HK-2 (cell line): ENCODE results near the gene TRIM3.
"Not testable (repeated sequence)": the region's sequence is repeated elsewhere in the genome, so short reads cannot be mapped to it uniquely, and the experiment has no call there.

Experiments used
- DNase-seq: peaks from one replicate; pipeline ENCODE4 v3.0.0-alpha.2; 2018; ENCODE audit not compliant: unreplicated experiment

The TRIM3 gene

DNA sequence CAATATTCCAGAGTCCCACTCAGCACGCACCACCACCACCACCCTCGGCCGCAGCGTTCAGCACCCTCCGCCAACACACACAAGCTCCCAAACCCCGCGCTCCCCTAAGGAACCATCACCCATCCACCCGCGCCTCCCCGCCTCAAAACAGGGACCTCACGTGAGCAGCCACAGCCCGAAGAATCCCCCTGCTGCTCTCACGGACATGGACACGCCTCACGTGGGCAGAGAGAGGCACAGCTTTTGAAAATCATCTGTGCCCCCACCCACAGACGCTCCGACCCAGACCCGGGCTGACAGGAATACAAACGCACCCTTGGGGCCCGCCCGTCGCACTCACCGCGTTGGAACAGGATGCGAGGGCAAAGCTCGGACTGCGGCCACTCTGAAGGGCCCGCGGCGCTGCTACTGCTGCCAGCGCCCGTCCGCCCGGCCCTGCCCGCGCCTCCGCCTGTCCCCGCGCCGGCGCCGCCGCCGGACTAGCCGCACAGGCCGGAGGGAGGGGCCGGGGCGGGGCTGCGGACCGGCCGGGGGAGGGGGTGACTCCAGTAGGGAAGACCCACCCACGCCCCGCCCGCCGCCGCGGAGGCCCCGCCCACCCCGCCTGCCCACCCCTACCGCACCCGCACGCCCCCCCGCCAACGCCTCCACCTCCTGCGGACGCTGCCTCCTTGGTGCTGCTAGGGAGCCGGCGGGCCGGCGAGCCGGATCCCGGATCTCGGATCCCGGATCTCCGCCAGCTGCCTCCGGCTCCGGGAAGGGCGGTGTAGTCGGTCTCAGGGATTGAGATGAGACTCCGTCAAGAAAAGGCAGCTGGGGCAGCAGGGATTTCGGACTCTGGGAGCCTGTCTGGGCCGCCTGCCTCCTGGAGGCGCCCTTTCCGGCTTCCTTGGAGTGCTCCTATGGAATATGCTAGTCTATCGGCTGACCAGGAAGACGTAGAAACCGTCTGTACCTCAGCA lies at the start of gene TRIM3:
TSS of gene TRIM3 (minus strand) at position 491 of the 962 bp plus-strand sequence. CDS start 8,246 bp downstream, outside the sequence.
- peak; percentile 85 for DNase-seq

DNA sequence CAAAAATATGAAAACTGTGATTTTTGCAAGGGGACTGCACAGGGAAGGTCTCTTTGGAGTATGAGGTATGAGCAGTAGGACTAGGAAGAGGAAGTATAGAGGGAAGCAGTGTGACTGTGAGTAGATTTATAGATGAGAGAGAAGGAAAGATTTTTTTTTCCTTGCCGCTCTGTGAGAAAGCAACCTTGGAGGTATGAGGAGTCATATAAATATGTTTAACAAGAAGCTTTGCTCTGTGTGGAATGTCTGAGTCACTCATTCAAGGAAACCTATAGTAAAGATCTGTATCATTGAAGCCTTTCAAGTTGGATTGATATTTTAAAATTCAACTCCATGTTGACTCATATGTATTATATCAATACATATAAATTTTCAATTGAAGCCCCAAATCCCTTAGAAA lies 49.5 kb upstream of the TRIM3 start:
- no peak for DNase-seq

DNA sequence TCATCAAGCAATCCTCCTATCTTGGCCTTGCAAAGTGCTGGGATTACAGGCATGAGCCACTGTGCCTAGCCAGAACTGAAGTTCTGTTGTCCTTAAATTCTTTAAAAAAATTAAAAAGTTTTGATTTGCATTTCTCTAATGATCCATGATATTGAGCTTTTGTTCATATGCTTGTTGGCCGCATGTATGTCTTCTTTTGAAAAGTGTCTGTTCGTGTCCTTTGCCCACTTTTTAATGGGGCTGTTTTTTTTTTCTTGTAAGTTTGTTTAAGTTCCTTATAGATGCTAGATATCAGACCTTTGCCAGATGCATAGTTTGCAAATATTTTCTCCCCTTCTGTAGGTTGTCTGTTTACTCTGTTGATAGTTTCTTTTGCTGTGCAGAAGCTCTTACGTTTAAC lies 48.2 kb upstream of the TRIM3 start:
- not testable (repeated sequence) for DNase-seq

DNA sequence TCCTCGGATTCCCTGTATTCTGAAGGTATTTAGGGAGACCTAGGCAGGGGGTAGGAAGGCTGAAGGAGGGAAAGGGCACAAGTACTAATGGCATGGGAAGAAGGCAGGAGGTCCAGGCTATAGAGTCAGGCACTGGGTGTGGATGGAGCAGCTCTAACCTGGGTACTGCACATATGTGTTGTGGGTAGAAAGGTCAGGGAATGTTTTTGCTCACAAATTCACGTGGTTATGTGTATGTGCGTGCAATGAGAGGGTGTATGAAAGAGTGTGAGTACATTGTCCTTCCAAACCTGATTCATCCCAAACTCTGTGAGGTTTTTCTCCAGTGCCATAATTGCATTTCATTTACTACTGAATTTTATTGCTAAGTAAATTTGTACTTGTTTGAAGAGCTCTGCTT lies 46.5 kb upstream of the TRIM3 start:
- DNase-seq: no peak

DNA sequence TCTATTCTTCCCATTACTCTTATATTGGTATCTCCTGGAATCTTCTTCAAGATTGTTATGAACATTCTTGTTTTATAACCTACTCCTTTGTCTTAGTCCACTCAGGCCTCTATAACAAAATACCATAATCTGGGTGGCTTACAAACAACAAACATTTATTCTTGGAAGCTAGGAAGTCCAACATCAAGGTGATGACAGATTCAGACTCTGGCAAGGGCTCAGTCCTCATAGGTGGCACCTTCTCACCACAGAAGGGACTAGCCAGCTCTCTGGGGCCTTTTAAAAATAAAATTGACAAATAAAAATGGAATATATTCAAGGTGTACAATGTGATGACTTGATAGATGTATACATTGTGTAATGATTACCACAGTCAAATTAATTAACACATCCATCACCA lies 43.1 kb upstream of the TRIM3 start:
- DNase-seq: no peak

DNA sequence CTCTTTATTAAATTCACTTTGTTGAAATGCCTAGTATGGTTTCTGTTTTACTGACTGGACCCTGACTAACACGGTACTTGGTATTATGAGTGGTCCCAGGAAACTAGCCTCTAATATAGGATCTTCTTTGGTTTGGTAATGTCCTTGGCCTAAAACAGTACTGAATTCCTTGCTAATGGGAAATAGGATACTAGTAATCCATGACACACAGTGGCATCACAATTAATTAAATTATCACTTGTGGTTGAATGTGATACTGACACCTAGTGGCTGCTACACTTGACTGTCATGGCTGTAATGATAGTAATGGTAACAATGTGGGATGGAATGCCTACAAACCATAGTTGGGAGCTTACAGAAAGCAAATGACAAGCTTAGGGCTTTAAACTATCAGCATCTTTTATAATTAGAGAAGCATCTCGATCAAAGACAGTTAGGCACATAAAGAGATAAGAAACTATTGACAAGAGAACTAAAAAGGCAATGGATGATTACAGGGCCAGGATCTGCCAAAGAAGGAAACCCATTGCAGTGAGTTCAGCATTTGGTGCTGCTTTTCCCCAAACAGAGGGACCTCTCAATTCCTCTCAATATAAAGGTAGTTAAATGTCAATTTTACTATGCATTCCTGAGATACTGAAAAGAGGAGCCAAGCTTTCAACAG lies 32.0 kb upstream of the TRIM3 start:
- no peak for DNase-seq

DNA sequence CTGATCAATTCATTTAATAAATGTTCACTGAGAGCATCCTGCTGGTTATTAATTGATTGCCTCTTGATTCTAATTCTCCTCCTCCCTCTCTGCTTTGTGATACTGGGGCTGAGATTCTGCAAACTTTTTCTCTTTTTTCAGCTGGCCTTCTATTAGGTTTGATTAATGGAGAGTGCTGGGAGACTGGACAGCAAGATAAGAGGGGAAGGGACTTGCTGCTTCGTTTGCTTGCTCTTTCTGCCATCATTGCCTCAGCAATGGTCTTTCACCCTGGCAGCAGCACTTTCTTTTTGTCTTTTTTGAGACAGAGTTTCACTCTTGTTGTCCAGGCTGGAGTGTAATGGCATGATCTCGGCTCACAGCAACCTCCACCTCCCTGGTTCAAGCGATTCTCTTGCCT lies 30.4 kb upstream of the TRIM3 start:
- DNase-seq: no peak

DNA sequence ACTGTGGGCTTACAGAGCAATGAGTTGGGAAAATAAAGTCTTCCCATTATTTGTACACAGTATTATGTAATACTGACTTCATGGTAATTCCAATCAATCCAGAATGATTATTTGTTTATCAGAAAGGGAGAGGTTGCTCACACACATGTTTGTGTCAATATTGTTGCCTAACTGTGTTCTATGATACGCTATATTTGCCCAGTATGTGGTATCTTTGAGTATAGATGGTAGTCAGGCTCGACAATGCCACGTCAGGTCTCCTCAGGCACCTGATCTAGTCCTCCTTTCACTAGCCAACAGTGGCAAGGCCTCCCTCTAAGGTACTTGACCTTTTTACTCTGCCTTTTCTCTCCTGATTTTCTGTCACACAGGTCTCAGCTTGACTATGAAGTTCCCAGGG lies 28.6 kb upstream of the TRIM3 start:
- no peak for DNase-seq

DNA sequence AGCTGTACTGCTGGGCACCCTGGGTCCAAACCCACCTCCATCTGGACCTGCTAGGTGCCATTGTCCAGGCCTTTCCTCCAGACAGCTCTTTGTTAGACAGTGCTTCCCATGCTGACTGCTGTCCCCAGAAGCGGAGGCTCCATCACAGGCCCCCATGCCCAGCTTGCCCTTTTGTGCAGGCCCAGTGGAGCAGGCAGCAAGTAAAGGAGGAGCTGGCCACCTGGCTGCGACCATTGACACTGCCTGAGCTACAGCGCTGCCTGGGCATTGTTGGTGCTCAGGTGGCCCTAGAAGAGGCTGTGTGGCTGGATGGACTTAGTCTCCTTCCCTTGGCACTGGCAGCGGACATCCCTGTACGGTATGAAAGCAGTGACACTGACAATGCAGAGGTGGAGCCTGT lies 24.8 kb upstream of the TRIM3 start:
- no peak for DNase-seq

DNA sequence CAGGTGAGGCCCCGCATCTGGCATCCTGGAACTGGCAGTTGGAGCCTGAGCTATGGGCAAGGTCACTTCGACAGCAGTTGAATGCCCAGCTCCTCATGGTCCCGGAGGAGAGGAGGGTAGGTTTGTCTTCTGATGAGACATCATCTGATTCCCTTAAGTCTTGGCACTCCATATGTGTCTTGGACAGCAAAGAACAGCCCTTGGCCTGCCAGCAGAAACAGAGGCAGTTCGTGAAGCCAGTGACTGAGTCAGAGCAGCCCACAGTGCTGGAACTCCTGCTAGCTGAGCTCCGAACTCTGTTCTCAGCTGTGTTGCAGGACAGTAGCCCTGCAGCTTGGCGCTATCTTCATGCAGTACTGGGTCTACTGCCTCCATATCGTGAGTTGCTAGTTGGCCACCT lies 24.4 kb upstream of the TRIM3 start:
- no peak for DNase-seq

DNA sequence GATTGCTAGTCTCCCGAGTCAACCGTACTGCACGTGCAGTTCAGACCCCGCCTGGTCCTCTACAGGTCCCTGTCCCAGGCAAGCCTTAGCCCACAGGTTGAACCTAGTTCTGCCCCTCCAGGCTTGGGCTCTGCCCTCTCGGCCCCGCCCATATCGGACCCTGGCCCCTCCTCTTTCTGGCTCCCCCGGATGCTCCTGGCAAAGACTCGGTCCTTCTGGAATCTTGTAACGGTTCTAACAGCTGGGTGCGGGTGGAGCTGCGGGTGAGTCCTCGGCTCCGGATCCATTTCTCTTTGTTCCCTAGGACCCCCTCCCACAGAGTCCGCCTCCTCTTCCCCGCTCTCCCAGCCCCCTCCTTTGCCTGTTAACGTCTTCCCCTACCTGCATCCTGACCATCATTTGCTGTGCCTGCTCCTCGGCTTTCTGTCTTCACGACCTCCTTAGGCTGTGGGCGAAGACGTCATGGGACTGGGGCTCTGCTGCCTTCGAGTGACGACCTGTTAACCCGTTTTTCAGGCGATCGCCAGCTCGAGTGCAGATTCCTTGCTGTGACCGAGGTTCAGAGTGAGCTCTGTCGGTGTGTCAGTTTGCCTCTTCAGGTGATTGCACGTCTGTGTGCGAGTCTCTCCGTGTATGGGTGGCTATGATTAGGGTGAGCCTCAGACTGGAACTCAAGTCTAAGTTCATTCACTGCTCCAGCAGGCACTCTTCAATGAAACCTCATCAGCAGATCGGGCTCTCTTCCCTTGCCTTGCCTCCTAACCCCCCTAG lies 23.5 kb upstream of the TRIM3 start, which contains the start of gene DNHD1:
TSS of gene DNHD1 (plus strand) at position 212 of the 771 bp plus-strand sequence. CDS start 936 bp downstream, outside the sequence.
- no peak for DNase-seq

DNA sequence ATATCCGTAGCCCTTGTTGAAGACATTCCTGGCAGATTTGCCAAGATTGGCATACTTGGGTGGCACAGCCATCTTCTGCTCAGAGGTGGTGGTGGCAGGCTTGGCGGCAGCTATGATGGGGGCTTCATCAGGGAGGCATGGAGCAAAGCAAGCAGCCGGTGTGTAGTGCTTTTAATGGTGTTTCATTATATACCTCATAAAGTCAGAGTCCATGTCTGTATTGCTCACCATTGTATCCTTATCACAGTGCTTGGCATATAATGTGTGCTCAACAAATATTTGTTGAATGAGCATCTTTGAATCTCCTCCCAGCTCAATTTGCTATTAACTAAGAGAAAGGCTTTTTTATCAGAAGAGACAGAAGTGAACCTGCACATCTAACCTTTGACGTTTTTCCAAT lies 15.6 kb upstream of the TRIM3 start:
- DNase-seq: no peak

DNA sequence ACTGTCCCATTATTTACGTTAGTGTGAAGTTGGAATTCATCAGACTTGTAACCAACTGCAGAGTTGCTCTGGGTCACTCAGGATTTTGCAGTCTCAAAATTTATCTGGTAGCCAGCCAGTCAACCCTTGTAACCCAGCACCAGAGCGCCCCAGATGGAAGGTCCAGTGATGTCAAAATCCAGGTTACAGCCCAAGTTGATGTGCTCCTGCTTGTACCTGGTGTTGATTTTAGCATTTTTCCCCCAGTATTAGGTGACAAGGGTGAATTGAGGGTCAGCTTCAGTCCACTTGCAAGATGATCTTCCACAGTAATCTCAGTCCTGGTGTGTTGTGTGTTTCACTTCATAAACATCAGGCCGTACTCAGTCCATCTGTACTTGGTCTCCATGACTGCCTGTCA lies 15.1 kb upstream of the TRIM3 start:
- no peak for DNase-seq

DNA sequence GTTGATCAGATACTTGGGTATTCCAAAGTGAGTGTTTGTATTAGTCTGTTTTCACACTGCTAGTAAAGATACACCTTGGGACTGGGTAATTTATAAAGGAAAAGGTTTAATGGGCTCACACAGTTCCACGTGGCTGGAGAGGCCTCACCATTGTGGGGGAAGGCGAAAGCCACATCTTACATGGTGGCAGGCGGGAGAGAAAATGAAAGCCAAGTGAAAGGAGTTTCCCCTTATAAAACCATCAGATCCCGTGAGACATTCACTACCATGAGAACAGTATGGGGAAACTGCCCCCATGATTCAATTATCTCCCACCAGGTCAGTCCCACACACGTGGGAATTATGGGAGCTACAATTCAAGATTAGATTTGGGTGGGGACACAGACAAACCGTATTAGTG lies 14.6 kb upstream of the TRIM3 start:
- no peak for DNase-seq

DNA sequence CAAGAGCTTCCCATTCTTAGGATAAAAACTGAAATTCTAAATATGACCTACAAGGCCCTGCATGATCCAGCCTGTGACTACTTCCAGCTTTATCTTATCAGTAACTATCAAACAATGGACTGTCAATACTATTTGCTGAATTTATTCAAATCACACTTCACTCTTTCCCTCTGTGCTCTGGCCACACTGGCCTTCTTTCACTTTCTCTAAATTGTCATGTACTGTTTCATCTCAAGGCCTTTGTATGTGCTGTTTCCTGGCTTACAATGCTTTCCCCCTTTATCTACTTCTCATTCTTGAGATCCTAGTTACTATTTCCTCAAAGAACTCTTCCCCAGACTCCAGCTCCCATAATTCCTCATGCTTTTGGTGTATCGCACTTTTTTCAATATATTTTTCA lies 13.2 kb upstream of the TRIM3 start:
- DNase-seq: no peak

DNA sequence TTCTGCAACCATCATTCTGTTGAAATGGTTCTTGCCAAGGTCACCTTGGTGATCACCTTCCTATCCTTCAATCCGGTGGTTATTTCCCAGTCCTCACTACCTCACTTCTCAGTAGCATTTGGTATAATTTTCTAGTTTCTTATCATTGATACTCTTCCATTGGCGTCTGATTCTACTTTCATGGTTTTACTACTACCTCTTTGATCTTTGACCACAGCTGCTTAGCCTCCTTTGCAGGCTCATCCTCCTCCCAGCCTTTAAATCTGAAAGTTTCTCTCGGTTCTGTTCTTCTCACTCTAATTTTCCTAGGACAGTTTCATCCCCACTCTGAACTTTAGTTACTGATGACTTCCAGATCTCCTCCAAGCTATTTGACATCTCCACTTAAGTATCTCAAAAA lies 12.5 kb upstream of the TRIM3 start:
- no peak for DNase-seq

DNA sequence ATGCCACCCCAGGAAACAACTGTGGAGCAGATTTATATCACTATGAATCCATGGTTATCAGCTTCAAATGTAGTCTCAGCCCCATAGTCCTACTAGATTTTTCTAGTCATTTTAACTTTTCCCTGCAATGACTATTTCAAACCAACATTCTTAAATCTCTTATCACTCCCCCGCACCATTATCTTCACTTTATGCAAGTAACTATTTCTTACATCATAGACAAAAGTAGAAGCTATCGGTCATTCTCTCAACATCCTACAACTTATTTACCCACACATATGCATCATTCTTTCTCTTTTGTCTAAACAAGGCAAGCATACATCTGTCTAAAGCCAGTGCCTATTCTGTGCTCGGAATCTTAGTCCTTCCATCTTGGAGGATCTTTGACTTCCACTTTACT lies 11.9 kb upstream of the TRIM3 start:
- DNase-seq: no peak

DNA sequence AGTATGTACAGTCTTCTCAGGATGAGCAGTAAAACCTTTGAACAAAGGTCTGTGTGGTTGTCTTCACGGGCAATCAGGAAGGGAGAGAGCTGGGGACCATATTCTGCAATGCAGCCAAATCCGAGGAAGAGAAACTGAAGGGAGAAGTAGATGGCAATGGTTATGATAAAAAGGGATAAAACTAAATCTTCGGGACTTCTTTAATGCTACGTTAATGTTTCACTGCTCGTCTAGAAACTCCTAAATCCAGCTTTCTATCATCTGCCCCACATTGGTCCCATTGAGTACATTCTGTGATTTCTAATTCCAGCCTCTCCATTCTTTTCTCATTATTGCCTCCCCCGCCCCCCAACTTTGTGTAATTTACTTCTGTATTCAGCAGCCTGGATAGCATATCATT lies 9.3 kb upstream of the TRIM3 start:
- DNase-seq: no peak

DNA sequence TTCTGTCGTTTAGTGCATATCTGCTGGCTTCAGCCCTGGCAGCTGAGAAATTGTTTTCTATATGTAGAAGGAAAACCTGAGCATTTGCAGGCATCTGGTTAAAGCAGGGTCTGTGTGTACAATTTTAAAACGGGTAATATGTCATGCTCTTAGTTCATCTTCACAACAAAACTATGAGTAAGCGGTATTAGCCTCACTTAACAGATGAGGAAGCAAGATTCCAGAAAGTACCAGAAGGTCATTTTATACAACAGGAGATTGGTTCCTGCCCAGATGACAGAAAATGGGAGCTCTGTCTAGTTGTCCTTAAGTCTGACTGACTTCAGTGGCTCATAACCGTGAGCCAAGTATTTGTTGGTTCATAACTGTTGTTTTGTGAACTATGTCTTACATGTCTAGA lies 8.7 kb upstream of the TRIM3 start:
- no peak for DNase-seq

DNA sequence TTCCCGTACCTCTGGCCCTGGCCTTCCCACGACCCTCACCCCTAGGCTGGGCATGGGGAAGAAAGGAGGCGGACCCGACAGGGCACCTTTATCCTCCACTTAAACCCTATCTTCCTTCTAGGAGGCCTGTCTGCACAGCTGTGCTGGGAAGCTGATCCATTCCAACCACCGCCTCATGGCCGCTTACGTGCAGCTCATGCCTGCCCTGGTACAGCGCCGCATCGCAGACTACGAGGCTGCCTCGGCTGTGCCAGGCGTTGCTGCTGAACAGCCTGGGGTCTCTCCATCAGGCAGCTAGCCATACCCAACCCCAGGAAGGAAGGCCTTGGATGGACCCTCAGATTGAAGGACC lies 8.2 kb upstream of the TRIM3 start:
- no peak for DNase-seq

DNA sequence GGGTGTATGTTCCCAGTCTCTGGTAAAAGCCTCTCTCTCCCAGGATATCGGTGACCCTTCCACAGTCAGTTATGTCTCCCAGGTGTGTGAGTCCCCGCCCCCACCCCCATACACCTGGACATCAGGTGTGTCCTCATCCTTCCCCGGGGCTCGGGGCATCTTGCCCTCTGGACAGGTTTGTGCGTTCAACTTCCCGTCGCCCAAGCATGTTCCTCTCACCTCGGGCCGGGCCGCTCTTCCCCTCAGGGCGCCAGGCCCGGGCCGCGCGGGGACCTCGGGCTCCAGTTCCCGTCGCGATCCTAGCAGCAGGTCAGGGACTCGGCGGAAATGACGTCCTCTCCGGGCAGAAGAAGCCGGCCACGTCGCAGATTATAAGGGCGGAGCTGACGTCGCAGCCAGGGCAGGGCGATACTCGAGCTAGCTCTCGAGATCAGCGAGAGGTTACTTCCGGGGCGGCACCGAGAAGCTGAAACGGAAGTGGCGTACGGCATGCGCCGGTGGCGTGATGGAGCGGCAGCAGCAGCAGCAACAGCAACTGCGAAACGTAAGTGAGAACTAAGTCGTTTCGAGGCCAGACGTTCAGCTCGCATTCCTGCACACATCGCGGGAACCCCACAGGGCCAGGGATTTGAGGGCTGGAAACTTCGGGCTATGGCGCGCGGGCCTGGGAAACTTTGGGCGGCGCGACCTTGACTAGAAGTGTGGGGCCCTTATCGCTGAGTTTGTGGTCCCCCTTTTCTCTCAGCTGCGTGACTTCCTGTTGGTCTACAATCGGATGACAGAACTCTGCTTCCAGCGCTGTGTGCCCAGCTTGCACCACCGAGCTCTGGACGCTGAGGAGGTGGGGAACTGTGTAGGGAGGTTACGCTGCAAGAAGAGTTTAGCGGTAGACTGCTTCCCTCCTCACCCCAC lies 7.5 kb upstream of the TRIM3 start, which contains the start of the genes ARFIP2 and TIMM10B:
TSS of gene ARFIP2 (minus strand) at position 320 of the 912 bp plus-strand sequence. CDS start 910 bp downstream, outside the sequence.
TSS of gene TIMM10B (plus strand) at position 490 of the 912 bp plus-strand sequence. CDS start at position 506, 16 bp downstream.
- peak; percentile 91 for DNase-seq
